Inflammatory macrophage (primary cell): ENCODE measurements around the gene TTLL6.

Experiments used
- DNase-seq, 2 donors: peaks; one replicate each; pipeline ENCODE4 v3.0.0-alpha.2; 2020 to 2022

TTLL6 gene

GRCh38 chr17:48815311-48815710, 1.7 kb downstream of the TTLL6 start:
- DNase-seq = no peak

- DNase-seq = peak; percentile 49 to 56
These were observed 2.5 kb downstream of the TTLL6 start for GRCh38 chr17:48814504-48814903.

DNA sequence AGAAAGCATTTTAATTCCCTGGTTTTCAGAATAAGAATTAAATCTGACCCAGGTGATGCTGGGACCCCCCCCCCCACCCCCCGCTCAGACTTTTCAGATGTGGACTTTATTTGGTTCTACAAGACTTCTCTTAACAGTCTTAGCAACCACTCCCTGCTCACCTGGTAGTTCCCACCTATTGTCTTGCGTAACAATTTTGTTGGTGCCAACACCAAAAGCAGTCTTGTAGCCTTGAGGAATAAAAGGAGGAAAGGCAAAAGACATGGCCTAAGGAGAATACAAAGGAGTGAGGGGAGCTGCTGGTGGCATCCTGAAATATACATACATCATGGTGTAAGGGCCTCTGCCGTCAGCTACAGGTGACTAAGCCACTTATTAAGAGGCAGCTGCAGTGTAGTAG, 5.0 kb downstream of the TTLL6 start:
- no peak for DNase-seq

GRCh38 chr17:48809182-48809581, 7.8 kb downstream of the TTLL6 start:
- no peak for DNase-seq

- peak; percentile 46 to 48 for DNase-seq
These were observed 12.1 kb downstream of the TTLL6 start for GRCh38 chr17:48804936-48805411.

DNA sequence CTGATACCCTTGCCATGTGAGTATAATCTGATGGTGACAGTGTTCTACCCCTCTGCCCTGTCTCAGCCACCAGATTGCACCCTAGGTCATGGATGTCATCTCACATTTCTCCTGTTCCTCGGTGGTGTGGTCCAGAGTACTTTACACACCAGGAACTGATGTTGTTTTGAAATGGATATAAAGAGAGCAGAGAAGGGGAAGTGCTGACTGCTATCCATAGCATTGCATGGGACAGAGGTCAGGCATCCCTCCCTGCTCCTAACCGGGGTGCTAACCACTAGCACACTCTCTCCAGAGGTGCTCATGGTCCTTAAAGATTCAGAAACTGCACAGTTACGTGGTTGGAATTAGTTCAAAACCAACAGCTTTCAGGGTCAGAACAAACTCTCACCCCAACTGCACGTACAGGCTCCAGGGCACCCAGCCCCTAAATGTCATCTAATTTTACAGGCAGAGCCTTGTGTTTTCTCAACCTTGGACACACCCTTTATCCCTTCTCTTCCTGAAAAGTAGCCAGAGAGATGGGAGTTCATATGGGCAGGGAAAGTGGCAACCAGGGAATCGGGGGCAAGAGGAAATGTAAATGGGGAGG, 16.3 kb downstream of the TTLL6 start:
- DNase-seq = peak; percentile 19 to 27

DNA sequence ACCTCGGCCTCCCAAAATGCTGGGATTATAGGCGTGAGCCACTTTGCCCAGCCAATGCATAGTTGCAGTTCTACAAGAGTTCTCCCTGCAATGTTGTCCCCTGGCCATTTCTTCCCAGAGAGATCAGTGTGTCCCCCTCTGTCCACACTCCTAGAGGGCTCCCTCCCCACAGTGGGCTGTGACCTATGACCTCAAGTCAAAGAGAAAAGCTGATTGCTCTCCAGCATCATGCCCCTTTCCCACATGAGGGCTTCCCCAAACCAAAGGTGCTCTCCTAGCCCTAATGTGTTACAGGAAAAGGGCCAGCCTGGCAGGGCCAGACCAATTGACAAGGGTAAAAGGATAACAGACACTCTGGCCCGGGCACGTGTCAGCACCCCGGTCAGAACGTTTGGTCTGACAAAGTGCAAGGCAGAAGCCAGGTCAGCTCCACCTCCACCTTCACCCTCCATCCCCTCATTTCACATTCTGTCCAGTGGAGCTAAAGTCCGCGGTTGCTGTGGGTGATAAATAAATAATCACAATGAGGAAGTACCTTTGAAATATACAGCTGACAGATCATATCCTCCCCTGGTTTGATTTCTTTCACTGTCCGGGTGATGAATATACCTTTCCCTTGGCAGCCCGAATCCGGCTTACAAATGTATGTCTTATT, 17.8 kb downstream of the TTLL6 start:
- no peak for DNase-seq

DNA sequence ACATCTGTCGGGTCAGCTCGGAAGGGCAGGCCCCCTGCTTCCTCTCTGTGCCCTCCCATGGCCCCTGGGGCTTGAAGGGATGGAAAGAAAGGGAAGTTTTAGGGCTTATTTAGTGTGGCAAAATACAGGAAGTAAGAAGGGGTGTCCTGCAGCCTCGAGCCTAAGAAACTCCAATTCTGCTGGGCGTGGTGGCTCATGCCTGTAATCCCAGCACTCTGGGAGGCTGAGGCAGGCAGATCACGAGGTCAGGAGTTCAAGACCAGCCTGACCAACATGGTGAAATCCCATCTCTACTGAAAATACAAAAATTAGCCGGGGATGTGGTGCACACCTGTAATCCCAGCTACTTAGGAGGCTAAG, 20.9 kb downstream of the TTLL6 start:
- peak in 1 of 2 donors; percentile 16 for DNase-seq

DNA sequence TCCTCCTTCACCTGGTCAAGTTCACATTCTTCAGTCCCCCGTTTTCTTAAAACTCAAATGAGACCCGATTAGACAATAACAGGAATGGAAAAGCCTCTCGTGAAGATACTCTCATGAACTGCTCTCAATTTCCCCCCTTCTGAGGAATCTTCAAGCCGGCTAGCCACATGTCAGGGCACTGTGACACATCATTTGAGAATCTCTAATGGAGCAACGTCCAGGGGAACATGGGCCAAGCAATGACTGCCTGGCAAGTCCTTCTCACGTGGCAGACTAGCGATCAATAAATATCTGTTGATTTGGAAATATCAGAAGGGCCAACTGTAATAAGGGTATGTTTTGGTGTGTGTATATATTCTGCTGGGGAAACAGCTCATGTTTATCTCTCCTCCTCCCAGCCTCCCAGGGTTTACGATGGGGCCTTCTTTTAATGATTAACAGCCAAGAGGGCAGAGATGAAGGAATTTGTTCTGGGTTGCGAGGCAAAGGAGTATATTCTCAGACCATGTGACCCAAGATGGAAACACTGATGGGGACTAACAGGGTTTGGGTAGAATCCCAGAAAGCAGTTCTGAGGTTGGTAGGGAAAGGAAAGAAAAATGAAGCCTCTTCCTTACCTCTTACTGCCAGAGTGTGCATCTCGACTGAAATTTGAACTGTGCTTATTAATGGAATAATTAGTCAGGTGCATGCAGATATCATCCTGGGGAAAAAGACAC, 21.4 kb downstream of the TTLL6 start:
- DNase-seq = no peak

DNA sequence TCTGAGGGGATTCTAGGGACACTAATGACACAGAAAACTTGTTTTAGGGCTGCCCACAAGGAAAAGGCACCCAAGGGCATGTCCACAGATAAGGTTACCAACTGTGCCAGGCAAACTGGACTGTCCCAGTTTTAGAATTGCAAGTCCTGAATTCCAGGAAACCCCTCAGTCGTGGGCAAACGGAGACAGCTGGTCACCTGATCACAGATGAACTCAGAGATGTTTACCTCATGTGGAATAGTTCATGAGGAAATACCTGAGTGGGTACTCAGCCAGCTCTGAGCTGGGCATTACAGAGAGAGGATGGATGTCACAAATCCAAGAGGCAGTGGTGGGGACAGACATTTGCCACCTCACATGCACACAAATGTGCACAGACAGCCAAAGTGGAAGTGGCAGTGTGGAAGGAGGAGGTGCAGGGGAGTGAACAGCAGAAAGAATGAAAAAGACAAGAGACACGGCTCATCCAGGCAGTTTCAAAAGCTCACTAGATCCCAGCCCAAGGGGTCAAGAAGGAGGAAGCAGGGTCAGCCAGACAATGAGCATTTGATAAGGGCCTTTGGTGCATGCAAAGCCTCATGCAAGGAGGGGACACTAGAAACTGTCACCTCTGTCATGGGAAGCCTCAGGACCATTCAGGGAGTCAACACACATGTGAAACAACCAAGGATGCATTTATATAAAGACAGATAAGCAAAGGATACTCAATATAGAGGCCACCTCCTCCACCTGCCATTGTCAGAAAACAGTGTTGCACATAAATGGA, 24.8 kb downstream of the TTLL6 start:
- DNase-seq = no peak

- DNase-seq = peak; percentile 81 to 86
These were observed 25.6 kb downstream of the TTLL6 start for GRCh38 chr17:48791128-48792032.

GRCh38 chr17:48790607-48791127, 26.4 kb downstream of the TTLL6 start:
- no peak for DNase-seq

GRCh38 chr17:48787828-48788227, 29.2 kb downstream of the TTLL6 start:
- DNase-seq = no peak

DNA sequence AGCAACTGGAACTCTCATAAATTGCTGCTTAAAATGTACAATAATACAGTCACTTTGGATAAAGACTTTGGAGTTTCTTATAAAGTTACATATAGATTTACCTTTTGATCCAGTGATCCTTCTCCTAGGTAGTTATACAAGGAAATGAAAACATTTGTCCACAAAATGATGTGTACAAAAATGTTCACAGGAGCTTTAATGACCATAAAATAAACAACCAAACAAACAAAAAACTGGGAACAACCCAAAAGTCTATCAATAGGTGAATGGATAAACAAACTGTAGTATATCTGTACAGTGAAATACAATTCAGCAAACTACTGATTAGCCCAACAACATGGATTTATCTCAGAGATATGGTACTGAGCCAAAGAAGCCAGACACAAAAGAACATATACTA, 37.6 kb downstream of the TTLL6 start:
- no peak for DNase-seq

- DNase-seq = no peak
These were observed 40.4 kb downstream of the TTLL6 start for GRCh38 chr17:48776602-48777001.

GRCh38 chr17:48773245-48773644, 43.8 kb downstream of the TTLL6 start:
- no peak for DNase-seq

DNA sequence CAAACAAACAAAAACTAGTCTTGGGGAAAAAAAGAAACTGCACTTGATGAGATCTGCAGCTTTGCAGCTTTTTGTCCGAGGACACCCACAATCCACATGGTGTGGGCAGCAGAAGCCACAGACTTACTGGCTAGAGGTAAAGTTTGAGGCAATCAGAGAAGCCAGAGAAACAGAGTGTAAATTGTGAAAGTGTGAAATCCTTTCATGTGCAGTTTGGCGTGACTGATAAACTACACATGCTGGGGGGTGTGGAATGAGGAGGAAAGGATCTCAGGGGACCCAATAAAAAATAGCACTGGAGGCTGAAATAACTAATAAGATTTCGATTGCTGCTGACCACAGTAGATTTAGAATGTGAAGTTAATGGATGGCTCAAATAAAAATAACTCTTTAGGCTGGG, 46.1 kb downstream of the TTLL6 start:
- peak; percentile 21 to 47 for DNase-seq

DNA sequence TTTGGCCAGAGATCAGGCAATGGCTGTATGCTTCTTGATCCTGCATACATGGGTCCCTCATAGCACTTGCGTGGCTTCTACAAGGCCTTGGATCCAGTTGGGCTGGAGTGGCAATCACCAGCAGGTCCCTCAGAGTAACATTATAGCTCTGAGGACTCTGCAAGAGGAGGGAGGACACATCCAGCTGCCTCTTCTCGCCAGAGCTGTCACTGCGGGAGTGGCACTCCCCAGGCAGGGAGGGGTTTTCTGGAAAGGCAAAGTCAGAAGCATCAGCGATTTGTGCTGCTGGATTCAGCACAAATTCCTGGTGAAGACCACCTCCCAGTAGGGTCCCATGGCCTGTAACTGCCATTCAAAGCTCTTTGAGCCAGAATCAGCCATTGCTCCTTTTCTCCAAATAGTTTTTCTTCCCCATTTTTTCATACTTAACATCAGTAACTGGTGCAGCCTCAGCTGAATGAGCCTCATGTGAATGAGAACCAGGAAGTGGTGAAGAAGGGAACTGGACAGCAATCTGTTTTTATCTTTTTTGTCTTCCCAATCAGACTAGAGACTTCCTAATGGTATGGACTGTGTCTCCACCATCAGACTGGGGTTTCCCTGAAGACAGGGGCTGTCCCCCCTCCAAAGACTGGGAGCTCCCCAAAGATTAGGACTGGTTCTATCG, 47.9 kb downstream of the TTLL6 start:
- DNase-seq = peak; percentile 43 to 45

- DNase-seq = no peak
These were observed 49.7 kb downstream of the TTLL6 start for GRCh38 chr17:48767263-48767774.

DNA sequence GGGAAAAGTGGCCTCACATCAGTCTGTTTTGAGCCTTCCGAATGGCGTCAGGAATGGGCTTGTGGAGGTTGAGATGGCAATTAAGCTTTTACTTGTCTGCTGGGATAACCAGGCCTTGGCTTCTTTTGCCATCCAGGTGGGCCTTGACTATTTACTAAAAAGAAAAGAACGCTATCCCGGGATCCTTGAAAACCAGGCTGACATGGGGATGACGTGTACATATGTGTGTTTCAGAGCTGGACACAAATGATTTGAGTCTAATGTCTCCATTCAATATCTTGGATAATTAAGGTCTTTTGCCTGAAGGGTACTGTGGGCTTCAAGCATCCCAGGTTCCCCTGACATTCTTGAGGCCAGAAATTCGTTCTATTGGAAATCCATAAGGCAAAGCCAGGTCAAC, 55.9 kb downstream of the TTLL6 start:
- DNase-seq = no peak

- no peak for DNase-seq
These were observed 56.6 kb downstream of the TTLL6 start for GRCh38 chr17:48760411-48760810.
